HEK293 (cell line): ENCODE results near the gene KANSL1.
A peak's percentile ranks its signal among the peaks of the same experiment; 100 is the strongest.

ENCODE experiments used
- CTCF ChIA-PET: fragments of 350-600 bp; formaldehyde crosslinking; extraction: SDS; loops from one replicate; lab custom pipeline; 2021; ENCODE audit warnings: antibody characterized with exemption; lab: Yijun Ruan, JAX
- POLR2A ChIA-PET: fragments of 300-600 bp; formaldehyde crosslinking; extraction: SDS; loops from one replicate; lab custom pipeline; 2020; ENCODE audit warnings: antibody characterized with exemption, inconsistent platforms; lab: Yijun Ruan, JAX
- H3K27ac ChIP-seq: fragments of 200-500 bp; sonication (Bioruptor generic); 2 replicates; pipeline ENCODE4 v1.5.1; 2014; ENCODE audit warnings: low read depth, low read length, control low read depth, inconsistent platforms; ENCODE audit errors: extremely low read depth
- H3K36me3 ChIP-seq, 2 experiments: fragments of 200-500 bp in 1 of 2; sonication (Bioruptor generic) in 1 of 2; 1 replicate in 1 of 2; 2 replicates in 1 of 2; pipeline ENCODE4 v1.5.1; 2014 to 2017; ENCODE audit warnings: inconsistent platforms in 2 of 2, low read length in 2 of 2; ENCODE audit not compliant: control insufficient read depth in 2 of 2, insufficient read depth in 1 of 2
- H3K4me1 ChIP-seq: fragments of 200-500 bp; sonication (Bioruptor generic); 2 replicates; pipeline ENCODE4 v1.5.1; 2014; ENCODE audit warnings: mild to moderate bottlenecking, low read length, inconsistent platforms; ENCODE audit not compliant: control insufficient read depth, insufficient read depth
- H3K4me3 ChIP-seq: 2 replicates; pipeline ENCODE4 v1.5.1; 2011; ENCODE audit warnings: low read depth, mild to moderate bottlenecking, control low read depth, low read length, moderate library complexity
- H3K9me3 ChIP-seq: fragments of 200-500 bp; sonication (Bioruptor generic); 2 replicates; pipeline ENCODE4 v1.5.1; 2014; ENCODE audit warnings: low read depth, low read length, inconsistent platforms; ENCODE audit not compliant: control insufficient read depth, insufficient read depth
- HOXD13 ChIP-seq: sonication (generic); formaldehyde crosslinking; IDR thresholded peaks from 2 replicates; pipeline ENCODE4 v1.8.0; 2022; ENCODE audit warnings: missing genetic modification reagents, borderline replicate concordance
- MEIS1 ChIP-seq: sonication (generic); formaldehyde crosslinking; IDR thresholded peaks from 2 replicates; pipeline ENCODE4 v1.8.1; 2022; ENCODE audit warnings: missing genetic modification reagents, mild to moderate bottlenecking, borderline replicate concordance
- MZF1 ChIP-seq: fragments of 450-650 bp; formaldehyde crosslinking; IDR thresholded peaks from 2 replicates; pipeline ENCODE4 v1.5.1; 2017; ENCODE audit warnings: missing biosample characterization, missing genetic modification characterization, borderline replicate concordance
- PRDM1 ChIP-seq: fragments of 450-650 bp; formaldehyde crosslinking; IDR thresholded peaks from 2 replicates; pipeline ENCODE4; 2016; ENCODE audit warnings: missing biosample characterization, missing genetic modification characterization
- SP7 ChIP-seq: fragments of 450-650 bp; formaldehyde crosslinking; IDR thresholded peaks from 2 replicates; pipeline ENCODE4 v1.5.1; 2016; ENCODE audit warnings: missing biosample characterization, missing genetic modification characterization
- ZBTB17 ChIP-seq: fragments of 450-650 bp; formaldehyde crosslinking; IDR thresholded peaks from 2 replicates; pipeline ENCODE4 v1.5.1; 2016; ENCODE audit warnings: missing biosample characterization, missing genetic modification characterization
- ZBTB20 ChIP-seq: fragments of 450-650 bp; formaldehyde crosslinking; IDR thresholded peaks from 2 replicates; pipeline ENCODE4 v1.5.1; 2016; ENCODE audit warnings: missing biosample characterization, missing genetic modification characterization
- ZBTB48 ChIP-seq: fragments of 450-650 bp; formaldehyde crosslinking; IDR thresholded peaks from 2 replicates; pipeline ENCODE4 v1.5.1; 2016; ENCODE audit warnings: missing biosample characterization, missing genetic modification characterization
- ZEB2 ChIP-seq: fragments of 450-650 bp; formaldehyde crosslinking; IDR thresholded peaks from 2 replicates; pipeline ENCODE4 v1.5.1; 2016; ENCODE audit warnings: missing biosample characterization, missing genetic modification characterization
- ZNF121 ChIP-seq: fragments of 450-650 bp; formaldehyde crosslinking; IDR thresholded peaks from 2 replicates; pipeline ENCODE4 v1.5.1; 2016; ENCODE audit warnings: missing biosample characterization, missing genetic modification characterization
- ZNF2 ChIP-seq: fragments of 450-650 bp; formaldehyde crosslinking; IDR thresholded peaks from 2 replicates; pipeline ENCODE4 v1.5.1; 2016; ENCODE audit warnings: missing biosample characterization, missing genetic modification characterization
- ZNF211 ChIP-seq: fragments of 450-650 bp; formaldehyde crosslinking; IDR thresholded peaks from 2 replicates; pipeline ENCODE4 v1.5.1; 2016; ENCODE audit warnings: low read depth, missing biosample characterization, missing genetic modification characterization
- ZNF292 ChIP-seq: fragments of 450-650 bp; formaldehyde crosslinking; IDR thresholded peaks from 2 replicates; pipeline ENCODE4 v1.5.1; 2016; ENCODE audit warnings: low read depth, missing biosample characterization, missing genetic modification characterization, borderline replicate concordance
- ZNF585B ChIP-seq: fragments of 450-650 bp; formaldehyde crosslinking; IDR thresholded peaks from 2 replicates; pipeline ENCODE4 v1.5.1; 2016; ENCODE audit warnings: missing biosample characterization, missing genetic modification characterization
- ZNF843 ChIP-seq: fragments of 450-650 bp; formaldehyde crosslinking; IDR thresholded peaks from 2 replicates; pipeline ENCODE4 v1.5.1; 2016; ENCODE audit warnings: missing biosample characterization, missing genetic modification characterization
- TF ChIP-seq, protein P1 (sequence below): fragments of 450-650 bp; formaldehyde crosslinking; IDR thresholded peaks from 2 replicates; pipeline ENCODE4 v1.5.1; 2016; ENCODE audit warnings: missing biosample characterization, missing genetic modification characterization
- TF ChIP-seq, protein P2 (sequence below): fragments of 450-650 bp; formaldehyde crosslinking; IDR thresholded peaks from 2 replicates; pipeline ENCODE4 v1.5.1; 2016; ENCODE audit warnings: missing biosample characterization, missing genetic modification characterization, low read depth
- TF ChIP-seq, protein P3 (sequence below): fragments of 450-650 bp; formaldehyde crosslinking; IDR thresholded peaks from 2 replicates; pipeline ENCODE4 v1.5.1; 2016; ENCODE audit warnings: missing biosample characterization, missing genetic modification characterization
- TF ChIP-seq, protein P4 (sequence below): fragments of 450-650 bp; formaldehyde crosslinking; IDR thresholded peaks from 2 replicates; pipeline ENCODE4 v1.5.1; 2016; ENCODE audit warnings: missing biosample characterization, missing genetic modification characterization
- TF ChIP-seq, protein P5 (sequence below): fragments of 450-650 bp; formaldehyde crosslinking; IDR thresholded peaks from 2 replicates; pipeline ENCODE4 v1.5.1; 2016; ENCODE audit warnings: missing biosample characterization, missing genetic modification characterization
- TF ChIP-seq, protein P6 (sequence below): fragments of 450-650 bp; formaldehyde crosslinking; IDR thresholded peaks from 2 replicates; pipeline ENCODE4; 2016; ENCODE audit warnings: missing biosample characterization, missing genetic modification characterization
- TF ChIP-seq, protein P7 (sequence below): fragments of 450-650 bp; formaldehyde crosslinking; IDR thresholded peaks from 2 replicates; pipeline ENCODE4 v1.5.1; 2016; ENCODE audit warnings: missing biosample characterization, missing genetic modification characterization

The KANSL1 gene

DNA sequence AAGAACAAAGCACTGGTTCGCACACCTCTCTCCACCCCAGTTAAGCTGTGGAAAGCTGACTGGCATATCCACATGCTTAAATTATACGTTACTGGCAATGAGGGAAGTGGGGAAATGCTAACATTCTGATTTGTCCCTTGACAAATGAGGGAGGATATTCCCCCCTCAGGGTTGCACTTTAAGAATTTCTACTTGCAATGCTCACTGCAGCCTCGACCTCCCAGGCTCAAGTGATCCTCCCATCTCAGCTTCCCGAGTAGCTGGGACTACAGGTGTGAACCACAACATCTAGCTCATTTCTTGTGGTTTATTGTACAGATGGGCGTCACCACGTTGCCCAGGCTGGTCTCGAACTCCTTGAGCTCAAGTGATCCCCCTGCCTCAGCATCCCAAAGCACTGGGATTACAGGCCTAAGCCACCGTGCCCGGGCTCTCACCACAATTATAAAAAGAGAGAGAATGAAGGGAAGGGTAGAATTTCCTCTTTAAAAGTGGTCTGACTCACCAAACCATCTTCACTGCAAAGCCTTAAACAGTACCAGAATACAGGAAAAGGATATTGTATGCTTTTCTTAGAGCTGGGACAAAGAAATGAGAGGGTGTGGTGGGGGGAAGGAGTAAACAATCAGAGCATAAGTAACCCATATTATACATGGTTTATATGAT, 38.9 kb downstream of the KANSL1 start:
- no peaks in the 10 kb centered on the region for H3K36me3 ChIP-seq
- H3K4me1 ChIP-seq = peaks cover 90% of the 10 kb centered on the region
- H3K9me3 ChIP-seq = no peaks in the 10 kb centered on the region
- no peak overlapping the region for H3K4me3 ChIP-seq
- CTCF ChIA-PET = interaction anchor here (0.7 to 1.8 kb wide), 5 partner anchors 9 to 151 kb away, joined by 3 to 9 read pairs (median 4); partner anchors contain the start of gene KANSL1
- 0 out of 2 replicates have a peak overlapping the region, but pooled peaks have one; percentile 20 for H3K27ac ChIP-seq
- POLR2A ChIA-PET = interaction anchor here (1.0 kb wide), 1 partner anchor 39 kb away, joined by 3 read pairs; the partner anchor contains the start of gene KANSL1
- TF ChIP-seq, protein P1, sequence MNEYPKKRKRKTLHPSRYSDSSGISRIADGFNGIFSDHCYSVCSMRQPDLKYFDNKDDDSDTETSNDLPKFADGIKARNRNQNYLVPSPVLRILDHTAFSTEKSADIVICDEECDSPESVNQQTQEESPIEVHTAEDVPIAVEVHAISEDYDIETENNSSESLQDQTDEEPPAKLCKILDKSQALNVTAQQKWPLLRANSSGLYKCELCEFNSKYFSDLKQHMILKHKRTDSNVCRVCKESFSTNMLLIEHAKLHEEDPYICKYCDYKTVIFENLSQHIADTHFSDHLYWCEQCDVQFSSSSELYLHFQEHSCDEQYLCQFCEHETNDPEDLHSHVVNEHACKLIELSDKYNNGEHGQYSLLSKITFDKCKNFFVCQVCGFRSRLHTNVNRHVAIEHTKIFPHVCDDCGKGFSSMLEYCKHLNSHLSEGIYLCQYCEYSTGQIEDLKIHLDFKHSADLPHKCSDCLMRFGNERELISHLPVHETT = no peak
- TF ChIP-seq ZBTB48 (tag by site-specific recombination) (no peak), ZNF211 (tag by site-specific recombination) (no peak), ZNF585B (tag by site-specific recombination) (0 out of 2 replicates have a peak, but pooled peaks have one; percentile 8), ZNF121 (tag by site-specific recombination) (no peak), PRDM1 (peak; percentile 42), ZNF2 (tag by site-specific recombination) (no peak), SP7 (peak; percentile 93), ZEB2 (peak; percentile 59; the same call in 1 of the 2 replicates), MEIS1 (CRISPR knock-in tag) (no peak), MZF1 (tag by site-specific recombination) (peak; percentile 18; the same call in 1 of the 2 replicates), ZBTB17 (tag by site-specific recombination) (0 out of 2 replicates have a peak, but pooled peaks have one; percentile 1), ZNF292 (tag by site-specific recombination) (no peak), ZBTB20 (tag by site-specific recombination) (peak; percentile 66), ZNF843 (no peak), HOXD13 (no peak)
- TF ChIP-seq, protein P2, sequence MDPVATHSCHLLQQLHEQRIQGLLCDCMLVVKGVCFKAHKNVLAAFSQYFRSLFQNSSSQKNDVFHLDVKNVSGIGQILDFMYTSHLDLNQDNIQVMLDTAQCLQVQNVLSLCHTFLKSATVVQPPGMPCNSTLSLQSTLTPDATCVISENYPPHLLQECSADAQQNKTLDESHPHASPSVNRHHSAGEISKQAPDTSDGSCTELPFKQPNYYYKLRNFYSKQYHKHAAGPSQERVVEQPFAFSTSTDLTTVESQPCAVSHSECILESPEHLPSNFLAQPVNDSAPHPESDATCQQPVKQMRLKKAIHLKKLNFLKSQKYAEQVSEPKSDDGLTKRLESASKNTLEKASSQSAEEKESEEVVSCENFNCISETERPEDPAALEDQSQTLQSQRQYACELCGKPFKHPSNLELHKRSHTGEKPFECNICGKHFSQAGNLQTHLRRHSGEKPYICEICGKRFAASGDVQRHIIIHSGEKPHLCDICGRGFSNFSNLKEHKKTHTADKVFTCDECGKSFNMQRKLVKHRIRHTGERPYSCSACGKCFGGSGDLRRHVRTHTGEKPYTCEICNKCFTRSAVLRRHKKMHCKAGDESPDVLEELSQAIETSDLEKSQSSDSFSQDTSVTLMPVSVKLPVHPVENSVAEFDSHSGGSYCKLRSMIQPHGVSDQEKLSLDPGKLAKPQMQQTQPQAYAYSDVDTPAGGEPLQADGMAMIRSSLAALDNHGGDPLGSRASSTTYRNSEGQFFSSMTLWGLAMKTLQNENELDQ = no peak
- TF ChIP-seq, protein P3, sequence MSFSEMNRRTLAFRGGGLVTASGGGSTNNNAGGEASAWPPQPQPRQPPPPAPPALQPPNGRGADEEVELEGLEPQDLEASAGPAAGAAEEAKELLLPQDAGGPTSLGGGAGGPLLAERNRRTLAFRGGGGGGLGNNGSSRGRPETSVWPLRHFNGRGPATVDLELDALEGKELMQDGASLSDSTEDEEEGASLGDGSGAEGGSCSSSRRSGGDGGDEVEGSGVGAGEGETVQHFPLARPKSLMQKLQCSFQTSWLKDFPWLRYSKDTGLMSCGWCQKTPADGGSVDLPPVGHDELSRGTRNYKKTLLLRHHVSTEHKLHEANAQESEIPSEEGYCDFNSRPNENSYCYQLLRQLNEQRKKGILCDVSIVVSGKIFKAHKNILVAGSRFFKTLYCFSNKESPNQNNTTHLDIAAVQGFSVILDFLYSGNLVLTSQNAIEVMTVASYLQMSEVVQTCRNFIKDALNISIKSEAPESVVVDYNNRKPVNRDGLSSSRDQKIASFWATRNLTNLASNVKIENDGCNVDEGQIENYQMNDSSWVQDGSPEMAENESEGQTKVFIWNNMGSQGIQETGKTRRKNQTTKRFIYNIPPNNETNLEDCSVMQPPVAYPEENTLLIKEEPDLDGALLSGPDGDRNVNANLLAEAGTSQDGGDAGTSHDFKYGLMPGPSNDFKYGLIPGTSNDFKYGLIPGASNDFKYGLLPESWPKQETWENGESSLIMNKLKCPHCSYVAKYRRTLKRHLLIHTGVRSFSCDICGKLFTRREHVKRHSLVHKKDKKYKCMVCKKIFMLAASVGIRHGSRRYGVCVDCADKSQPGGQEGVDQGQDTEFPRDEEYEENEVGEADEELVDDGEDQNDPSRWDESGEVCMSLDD (tag by site-specific recombination) = no peak
- TF ChIP-seq, protein P4, sequence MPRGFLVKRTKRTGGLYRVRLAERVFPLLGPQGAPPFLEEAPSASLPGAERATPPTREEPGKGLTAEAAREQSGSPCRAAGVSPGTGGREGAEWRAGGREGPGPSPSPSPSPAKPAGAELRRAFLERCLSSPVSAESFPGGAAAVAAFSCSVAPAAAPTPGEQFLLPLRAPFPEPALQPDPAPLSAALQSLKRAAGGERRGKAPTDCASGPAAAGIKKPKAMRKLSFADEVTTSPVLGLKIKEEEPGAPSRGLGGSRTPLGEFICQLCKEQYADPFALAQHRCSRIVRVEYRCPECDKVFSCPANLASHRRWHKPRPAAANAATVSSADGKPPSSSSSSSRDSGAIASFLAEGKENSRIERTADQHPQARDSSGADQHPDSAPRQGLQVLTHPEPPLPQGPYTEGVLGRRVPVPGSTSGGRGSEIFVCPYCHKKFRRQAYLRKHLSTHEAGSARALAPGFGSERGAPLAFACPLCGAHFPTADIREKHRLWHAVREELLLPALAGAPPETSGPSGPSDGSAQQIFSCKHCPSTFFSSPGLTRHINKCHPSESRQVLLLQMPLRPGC = no peak
- TF ChIP-seq, protein P5, sequence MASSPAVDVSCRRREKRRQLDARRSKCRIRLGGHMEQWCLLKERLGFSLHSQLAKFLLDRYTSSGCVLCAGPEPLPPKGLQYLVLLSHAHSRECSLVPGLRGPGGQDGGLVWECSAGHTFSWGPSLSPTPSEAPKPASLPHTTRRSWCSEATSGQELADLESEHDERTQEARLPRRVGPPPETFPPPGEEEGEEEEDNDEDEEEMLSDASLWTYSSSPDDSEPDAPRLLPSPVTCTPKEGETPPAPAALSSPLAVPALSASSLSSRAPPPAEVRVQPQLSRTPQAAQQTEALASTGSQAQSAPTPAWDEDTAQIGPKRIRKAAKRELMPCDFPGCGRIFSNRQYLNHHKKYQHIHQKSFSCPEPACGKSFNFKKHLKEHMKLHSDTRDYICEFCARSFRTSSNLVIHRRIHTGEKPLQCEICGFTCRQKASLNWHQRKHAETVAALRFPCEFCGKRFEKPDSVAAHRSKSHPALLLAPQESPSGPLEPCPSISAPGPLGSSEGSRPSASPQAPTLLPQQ = peak; percentile 64
- TF ChIP-seq, protein P6, sequence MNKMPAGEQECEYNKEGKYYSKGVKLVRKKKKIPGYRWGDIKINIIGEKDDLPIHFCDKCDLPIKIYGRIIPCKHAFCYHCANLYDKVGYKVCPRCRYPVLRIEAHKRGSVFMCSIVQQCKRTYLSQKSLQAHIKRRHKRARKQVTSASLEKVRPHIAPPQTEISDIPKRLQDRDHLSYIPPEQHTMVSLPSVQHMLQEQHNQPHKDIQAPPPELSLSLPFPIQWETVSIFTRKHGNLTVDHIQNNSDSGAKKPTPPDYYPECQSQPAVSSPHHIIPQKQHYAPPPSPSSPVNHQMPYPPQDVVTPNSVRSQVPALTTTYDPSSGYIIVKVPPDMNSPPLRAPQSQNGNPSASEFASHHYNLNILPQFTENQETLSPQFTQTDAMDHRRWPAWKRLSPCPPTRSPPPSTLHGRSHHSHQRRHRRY (tag by site-specific recombination) = no peak
- TF ChIP-seq, protein P7, sequence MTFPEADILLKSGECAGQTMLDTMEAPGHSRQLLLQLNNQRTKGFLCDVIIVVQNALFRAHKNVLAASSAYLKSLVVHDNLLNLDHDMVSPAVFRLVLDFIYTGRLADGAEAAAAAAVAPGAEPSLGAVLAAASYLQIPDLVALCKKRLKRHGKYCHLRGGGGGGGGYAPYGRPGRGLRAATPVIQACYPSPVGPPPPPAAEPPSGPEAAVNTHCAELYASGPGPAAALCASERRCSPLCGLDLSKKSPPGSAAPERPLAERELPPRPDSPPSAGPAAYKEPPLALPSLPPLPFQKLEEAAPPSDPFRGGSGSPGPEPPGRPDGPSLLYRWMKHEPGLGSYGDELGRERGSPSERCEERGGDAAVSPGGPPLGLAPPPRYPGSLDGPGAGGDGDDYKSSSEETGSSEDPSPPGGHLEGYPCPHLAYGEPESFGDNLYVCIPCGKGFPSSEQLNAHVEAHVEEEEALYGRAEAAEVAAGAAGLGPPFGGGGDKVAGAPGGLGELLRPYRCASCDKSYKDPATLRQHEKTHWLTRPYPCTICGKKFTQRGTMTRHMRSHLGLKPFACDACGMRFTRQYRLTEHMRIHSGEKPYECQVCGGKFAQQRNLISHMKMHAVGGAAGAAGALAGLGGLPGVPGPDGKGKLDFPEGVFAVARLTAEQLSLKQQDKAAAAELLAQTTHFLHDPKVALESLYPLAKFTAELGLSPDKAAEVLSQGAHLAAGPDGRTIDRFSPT (tag by site-specific recombination) = peak; percentile 51; the same call in 1 of the 2 replicates
